B cell (primary cell): ENCODE results near the gene ANTXR2. TPM values are rescaled to one million over a fixed set of nuclear protein-coding genes. Genes with fewer than 3 reads are reported as not detected.

ENCODE experiments used
- ATAC-seq: fragments of 200-7000 bp; cut with Tn5 transposase; one replicate; pipeline ENCODE4 v1.10.0; 2021; ENCODE audit warnings: low read depth, mild to moderate bottlenecking, moderate number of reproducible peaks, moderate library complexity
- CTCF ChIA-PET: fragments of 350-600 bp; sonication (Branson Sonifier 250); formaldehyde crosslinking; loops from one replicate; lab custom pipeline; 2021; ENCODE audit warnings: antibody characterized with exemption, inconsistent platforms; lab: Charles Lee
- POLR2A ChIA-PET: fragments of 350-600 bp; sonication (Branson Sonifier 250); formaldehyde crosslinking; loops from one replicate; lab custom pipeline; 2021; ENCODE audit warnings: antibody characterized with exemption; lab: Charles Lee
- DNase-seq: peaks from one replicate; pipeline ENCODE4 v3.0.0; 2013
- H2AFZ ChIP-seq: 2 replicates; pipeline ENCODE4 v1.6.1; 2012; ENCODE audit warnings: mild to moderate bottlenecking, low read depth, low read length; ENCODE audit not compliant: insufficient read depth, poor library complexity, severe bottlenecking
- H3K27ac ChIP-seq, 2 donors: 1 replicate in 1 of 2; 2 replicates in 1 of 2; pipeline ENCODE4 v1.5.1; 2012 to 2013; ENCODE audit warnings: low read length in 2 of 2, mild to moderate bottlenecking in 2 of 2, moderate library complexity in 1 of 2
- H3K27me3 ChIP-seq, 4 experiments: fragments of 200-600 bp in 1 of 4; sonication (generic) in 1 of 4; replicated peaks in 1 of 4; 1 replicate in 2 of 4; 2 replicates in 2 of 4; pipeline versions ENCODE4 v1.6.1 to v1.7.0; 2013 to 2016; ENCODE audit warnings: low read length in 3 of 4, mild to moderate bottlenecking in 2 of 4, mixed read lengths in 1 of 4, moderate library complexity in 1 of 4; ENCODE audit not compliant: insufficient read depth in 4 of 4, control insufficient read depth in 3 of 4; ENCODE audit errors: control extremely low read depth in 1 of 4
- H3K36me3 ChIP-seq, 2 experiments: replicated peaks in 1 of 2; 1 replicate in 1 of 2; 2 replicates in 1 of 2; pipeline versions ENCODE4 v1.6.1 to v1.7.1; 2013; ENCODE audit warnings: low read length in 1 of 2; ENCODE audit not compliant: insufficient read depth in 2 of 2, control insufficient read depth in 1 of 2; ENCODE audit errors: control extremely low read depth in 1 of 2, extremely low read depth in 1 of 2
- H3K4me1 ChIP-seq, 2 donors: fragments of 200-600 bp in 1 of 2; sonication (generic) in 1 of 2; 1 replicate in 1 of 2; 2 replicates in 1 of 2; pipeline versions ENCODE4 v1.5.1 to v1.6.1; 2013 to 2017; ENCODE audit warnings: low read length in 2 of 2; ENCODE audit not compliant: control insufficient read depth in 2 of 2, insufficient read depth in 2 of 2
- H3K4me2 ChIP-seq: replicated peaks from 2 replicates; pipeline ENCODE3; 2012; ENCODE audit warnings: mild to moderate bottlenecking, low read depth, low read length; ENCODE audit not compliant: poor library complexity, severe bottlenecking
- H3K4me3 ChIP-seq, 5 experiments: fragments of 200-600 bp in 1 of 5; sonication (generic) in 1 of 5; 1 replicate in 3 of 5; 2 replicates in 2 of 5; pipeline versions ENCODE4 v1.5.1 to v1.7.0; 2011 to 2016; ENCODE audit warnings: low read length in 4 of 5, mild to moderate bottlenecking in 4 of 5, low read depth in 2 of 5, control low read depth in 1 of 5, moderate library complexity in 1 of 5; ENCODE audit not compliant: insufficient read depth in 1 of 5; ENCODE audit errors: control extremely low read depth in 1 of 5, extremely low read depth in 1 of 5
- H3K79me2 ChIP-seq: fragments of 200-600 bp; sonication (generic); one replicate; pipeline ENCODE4 v1.6.0; 2016; ENCODE audit warnings: low read length; ENCODE audit not compliant: control insufficient read depth, insufficient read depth
- H3K9ac ChIP-seq: fragments of 200-600 bp; sonication (generic); 2 replicates; pipeline ENCODE4 v1.6.1; 2017; ENCODE audit warnings: mild to moderate bottlenecking, low read length, moderate library complexity
- H3K9me3 ChIP-seq, 3 donors: one replicate each; pipeline versions ENCODE4 v1.6.1 to v1.7.1; 2013; ENCODE audit warnings: low read length in 2 of 3; ENCODE audit not compliant: control insufficient read depth in 2 of 3, insufficient read depth in 1 of 3; ENCODE audit errors: control extremely low read depth in 1 of 3
- H4K20me1 ChIP-seq: 2 replicates; pipeline ENCODE4 v1.6.0; 2012; ENCODE audit warnings: mild to moderate bottlenecking, low read length; ENCODE audit not compliant: insufficient read depth, control insufficient read depth, poor library complexity, severe bottlenecking
- H3K27ac Mint-ChIP-seq: one replicate; pipeline ENCODE4 v1.8.0; 2021; ENCODE audit warnings: mixed read lengths
- H3K27me3 Mint-ChIP-seq: one replicate; pipeline ENCODE4 v1.8.0; 2021; ENCODE audit warnings: mixed read lengths
- H3K4me1 Mint-ChIP-seq: one replicate; pipeline ENCODE4 v1.8.0; 2021; ENCODE audit warnings: mixed read lengths
- H3K4me3 Mint-ChIP-seq: one replicate; pipeline ENCODE4 v1.8.0; 2021; ENCODE audit warnings: mixed read lengths
- H3K9me3 Mint-ChIP-seq: one replicate; pipeline ENCODE4 v1.8.0; 2022; ENCODE audit warnings: mixed read lengths; ENCODE audit not compliant: insufficient read depth
- EZH2 ChIP-seq: IDR thresholded peaks from 2 replicates; pipeline ENCODE4 v1.6.1; 2012; ENCODE audit warnings: borderline replicate concordance, low read depth, mild to moderate bottlenecking, moderate library complexity, low read length; ENCODE audit not compliant: insufficient read depth, poor library complexity, severe bottlenecking
- WGBS: methylation state at CpG from one replicate; pipeline ENCODE4 v1.1.5; 2013; ENCODE audit warnings: missing lambda C conversion rate; ENCODE audit not compliant: insufficient coverage; 5-methylcytosine and 5-hydroxymethylcytosine counted together
- intact Hi-C: fragments of 100-400 bp; cut with micrococcal nuclease; formaldehyde crosslinking; loops from one replicate; pipeline ENCODE4 v1.10.0; 2022
- polyA plus RNA-seq: library from polyadenylated mRNA; depleted of rRNA; stranded (reverse); fragments of >200 nt; gene quantifications from 2 replicates; pipeline ENCODE4 v1.2.3, GENCODE V29; 2012
- total RNA-seq, 2 donors: library from RNA; stranded (reverse); fragments of 120-200 nt in 1 of 2; gene quantifications; 1 replicate in 1 of 2; 2 replicates in 1 of 2; pipeline versions ENCODE4 v1.2.3 to v1.2.4, GENCODE V29; 2013 to 2022
- TF ChIP-seq, protein P1 (sequence below): fragments of 200-600 bp; IDR thresholded peaks from one replicate; pipeline ENCODE4 v1.8.0; 2022; ENCODE audit warnings: antibody characterized with exemption, mild to moderate bottlenecking

Gene ANTXR2
- total and polyA plus RNA-seq, 2 donors (not counting 1 experiment from before 2014, with no cell fraction given): 10.6 to 63.0 TPM

DNA sequence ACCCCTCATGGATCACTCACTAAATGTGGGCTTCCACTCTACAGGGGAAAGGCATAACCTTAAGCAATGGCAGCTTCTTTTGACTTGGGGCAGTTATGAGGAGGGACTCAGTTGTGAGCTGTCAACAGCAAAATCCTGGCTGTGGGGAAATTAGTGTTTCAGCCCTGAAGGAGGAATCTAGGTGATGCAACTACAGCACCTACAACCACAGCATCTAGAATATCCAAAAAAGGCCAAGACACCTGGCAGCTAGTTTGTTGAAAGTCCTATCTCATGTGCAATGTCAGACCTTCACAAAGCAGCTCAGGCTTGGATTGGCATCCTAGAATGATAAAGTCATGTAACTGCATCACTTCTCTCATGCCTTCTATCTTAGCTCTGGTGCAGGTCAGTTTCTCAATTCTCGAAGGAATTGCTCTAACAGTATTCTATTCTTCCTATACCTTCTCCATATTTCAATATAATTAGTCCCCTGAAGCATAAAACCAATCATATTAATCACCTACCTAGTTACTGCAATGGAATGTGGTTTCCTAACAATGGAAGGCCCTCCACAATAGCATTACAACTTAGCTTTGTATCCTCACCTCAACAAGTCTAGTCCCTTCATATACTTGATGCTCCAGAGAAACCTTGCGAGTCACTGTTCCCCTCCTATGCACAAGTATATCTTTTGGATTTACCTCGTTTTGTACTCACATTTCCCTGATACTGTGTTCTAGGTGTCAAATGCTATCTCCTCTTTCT, 5.5 kb upstream of the ANTXR2 start:
- DNase-seq (no peak), ATAC-seq (no peak)
- no peak overlapping the region for H3K27ac ChIP-seq
- H3K9ac ChIP-seq: no peak overlapping the region
- 100% methylated on average over 2 of the region's 3 CpGs for WGBS
- Mint-ChIP-seq H3K9me3 (no peaks in the 10 kb centered on the region), H3K4me1 (peaks cover 19% of the 10 kb centered on the region), H3K4me3 (no peak overlapping the region), H3K27ac (no peak overlapping the region), H3K27me3 (peaks cover 11% of the 10 kb centered on the region)
- H2AFZ ChIP-seq: no peak overlapping the region
- H3K4me1 ChIP-seq: peaks cover 12 to 18% of the 10 kb centered on the region in 2 donors
- H3K4me3 ChIP-seq: peak overlapping the region in 1 of 5 experiments; percentile 36
- intact Hi-C loops: no loop called here
- H3K79me2 ChIP-seq: no peaks in the 10 kb centered on the region
- no peaks in the 10 kb centered on the region for H4K20me1 ChIP-seq
- no peaks in the 10 kb centered on the region for H3K9me3 ChIP-seq
- no peak for TF ChIP-seq EZH2
- TF ChIP-seq, protein P1, sequence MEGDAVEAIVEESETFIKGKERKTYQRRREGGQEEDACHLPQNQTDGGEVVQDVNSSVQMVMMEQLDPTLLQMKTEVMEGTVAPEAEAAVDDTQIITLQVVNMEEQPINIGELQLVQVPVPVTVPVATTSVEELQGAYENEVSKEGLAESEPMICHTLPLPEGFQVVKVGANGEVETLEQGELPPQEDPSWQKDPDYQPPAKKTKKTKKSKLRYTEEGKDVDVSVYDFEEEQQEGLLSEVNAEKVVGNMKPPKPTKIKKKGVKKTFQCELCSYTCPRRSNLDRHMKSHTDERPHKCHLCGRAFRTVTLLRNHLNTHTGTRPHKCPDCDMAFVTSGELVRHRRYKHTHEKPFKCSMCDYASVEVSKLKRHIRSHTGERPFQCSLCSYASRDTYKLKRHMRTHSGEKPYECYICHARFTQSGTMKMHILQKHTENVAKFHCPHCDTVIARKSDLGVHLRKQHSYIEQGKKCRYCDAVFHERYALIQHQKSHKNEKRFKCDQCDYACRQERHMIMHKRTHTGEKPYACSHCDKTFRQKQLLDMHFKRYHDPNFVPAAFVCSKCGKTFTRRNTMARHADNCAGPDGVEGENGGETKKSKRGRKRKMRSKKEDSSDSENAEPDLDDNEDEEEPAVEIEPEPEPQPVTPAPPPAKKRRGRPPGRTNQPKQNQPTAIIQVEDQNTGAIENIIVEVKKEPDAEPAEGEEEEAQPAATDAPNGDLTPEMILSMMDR: no peak
- no peak overlapping the region for H3K4me2 ChIP-seq
- POLR2A ChIA-PET: no interaction called here
- peaks cover 0 to 11% (median 8%) of the 10 kb centered on the region in 4 experiments for H3K27me3 ChIP-seq
- no peaks in the 10 kb centered on the region for H3K36me3 ChIP-seq
- CTCF ChIA-PET: no interaction called here

DNA sequence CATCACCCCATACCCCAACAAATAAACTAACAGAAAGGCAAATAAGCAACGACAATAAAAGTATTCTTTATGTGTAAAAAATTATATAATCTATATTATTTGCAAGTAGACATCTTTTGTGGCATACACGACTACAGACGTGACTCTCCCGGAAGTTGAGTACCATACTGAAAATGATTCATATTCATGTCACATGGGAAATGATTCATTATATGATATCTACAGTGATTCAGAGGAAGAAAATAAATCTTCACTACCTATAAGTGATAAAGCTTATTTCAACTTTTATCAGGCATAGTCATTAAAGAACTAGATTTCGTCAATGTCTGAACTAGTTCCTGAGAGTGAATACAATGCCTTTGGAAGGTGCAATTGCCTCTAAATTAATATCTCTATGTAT, 4.6 kb upstream of the ANTXR2 start:
- H3K4me3 ChIP-seq: no peak overlapping the region
- H3K4me2 ChIP-seq: no peak overlapping the region
- ATAC-seq (no peak), DNase-seq (no peak)
- H3K4me3 Mint-ChIP-seq: no peak overlapping the region
- peaks cover 6% of the 10 kb centered on the region for H3K79me2 ChIP-seq
- H3K9me3 ChIP-seq: no peaks in the 10 kb centered on the region
- H3K27me3 Mint-ChIP-seq: peaks cover 11% of the 10 kb centered on the region
- H3K9me3 Mint-ChIP-seq: no peaks in the 10 kb centered on the region
- intact Hi-C loops: no loop called here
- POLR2A ChIA-PET: no interaction called here
- H3K27me3 ChIP-seq: peaks cover 0 to 11% (median 8%) of the 10 kb centered on the region in 4 experiments
- no peak overlapping the region for H3K27ac Mint-ChIP-seq
- H3K4me1 ChIP-seq: peaks cover 14 to 19% of the 10 kb centered on the region in 2 donors
- peaks cover 23% of the 10 kb centered on the region for H3K4me1 Mint-ChIP-seq
- TF ChIP-seq EZH2: no peak
- TF ChIP-seq, protein P1: no peak
- WGBS: no CpG with 5 or more reads among the region's 5 CpGs
- H3K9ac ChIP-seq: no peak overlapping the region
- H3K36me3 ChIP-seq: no peaks in the 10 kb centered on the region
- no peaks in the 10 kb centered on the region for H4K20me1 ChIP-seq
- CTCF ChIA-PET: no interaction called here
- H3K27ac ChIP-seq: no peak overlapping the region
- H2AFZ ChIP-seq: no peak overlapping the region
